Cerebellar cortex (tissue), 1 donor: Measurements from ENCODE around the gene MPEG1.

Experiments
- DNase-seq: peaks from one replicate; pipeline ENCODE4 v3.0.0-alpha.2; 2015; ENCODE audit warnings: low spot score

The MPEG1 gene

GRCh38 chr11:59212744-59213631 lies at the start of gene MPEG1:
TSS of gene MPEG1 (minus strand) at chr11:59212927. CDS start at chr11:59212865, 62 bp downstream.
- DNase-seq: no peak

- DNase-seq: no peak
These were observed 49.6 kb upstream of the MPEG1 start for GRCh38 chr11:59262177-59262818.

- no peak for DNase-seq
These were observed 48.4 kb upstream of the MPEG1 start for GRCh38 chr11:59261150-59261549.

- no peak for DNase-seq
These were observed 47.2 kb upstream of the MPEG1 start for GRCh38 chr11:59259867-59260475.

- no peak for DNase-seq
These were observed 46.3 kb upstream of the MPEG1 start for GRCh38 chr11:59259047-59259446.

GRCh38 chr11:59255281-59255680 lies 42.6 kb upstream of the MPEG1 start:
- DNase-seq: no peak

GRCh38 chr11:59254286-59254685 lies 41.6 kb upstream of the MPEG1 start:
- no peak for DNase-seq

GRCh38 chr11:59253001-59253400 lies 40.3 kb upstream of the MPEG1 start:
- no peak for DNase-seq

GRCh38 chr11:59249535-59249934 lies 36.8 kb upstream of the MPEG1 start:
- no peak for DNase-seq

- DNase-seq: no peak
These were observed 35.0 kb upstream of the MPEG1 start for GRCh38 chr11:59247531-59248227.

GRCh38 chr11:59243633-59244032 lies 30.9 kb upstream of the MPEG1 start:
- no peak for DNase-seq

GRCh38 chr11:59240322-59240721 lies 27.6 kb upstream of the MPEG1 start:
- no peak for DNase-seq

- DNase-seq: no peak
These were observed 13.7 kb upstream of the MPEG1 start for GRCh38 chr11:59226396-59226795.

GRCh38 chr11:59225017-59225416 lies 12.3 kb upstream of the MPEG1 start:
- DNase-seq: no peak

- DNase-seq: no peak
These were observed 11.7 kb upstream of the MPEG1 start for GRCh38 chr11:59224351-59224928.

GRCh38 chr11:59223611-59224010 lies 10.9 kb upstream of the MPEG1 start:
- no peak for DNase-seq

GRCh38 chr11:59223177-59223576 lies 10.4 kb upstream of the MPEG1 start:
- DNase-seq: no peak

- DNase-seq: no peak
These were observed 9.8 kb upstream of the MPEG1 start for GRCh38 chr11:59222464-59223060.

- DNase-seq: no peak
These were observed 8.7 kb upstream of the MPEG1 start for GRCh38 chr11:59221441-59221840.

GRCh38 chr11:59219836-59220235 lies 7.1 kb upstream of the MPEG1 start:
- no peak for DNase-seq

- DNase-seq: no peak
These were observed 6.2 kb upstream of the MPEG1 start for GRCh38 chr11:59218893-59219292.

- no peak for DNase-seq
These were observed 5.6 kb upstream of the MPEG1 start for GRCh38 chr11:59218319-59218718.
